Activated CD4-positive, alpha-beta T cell treated with anti-CD3 and anti-CD28 coated beads, Interleukin-2, Interleukin-6, amounts not matched to agents 100 ng/mL and 50 ng/mL, durations not matched to agents 16 hours and 8 hours (primary cell): ENCODE results near the gene PRKAR1A.

ENCODE experiments used
- DNase-seq: peaks from one replicate; pipeline ENCODE4 v3.0.0-alpha.2; 2020

PRKAR1A gene

DNA sequence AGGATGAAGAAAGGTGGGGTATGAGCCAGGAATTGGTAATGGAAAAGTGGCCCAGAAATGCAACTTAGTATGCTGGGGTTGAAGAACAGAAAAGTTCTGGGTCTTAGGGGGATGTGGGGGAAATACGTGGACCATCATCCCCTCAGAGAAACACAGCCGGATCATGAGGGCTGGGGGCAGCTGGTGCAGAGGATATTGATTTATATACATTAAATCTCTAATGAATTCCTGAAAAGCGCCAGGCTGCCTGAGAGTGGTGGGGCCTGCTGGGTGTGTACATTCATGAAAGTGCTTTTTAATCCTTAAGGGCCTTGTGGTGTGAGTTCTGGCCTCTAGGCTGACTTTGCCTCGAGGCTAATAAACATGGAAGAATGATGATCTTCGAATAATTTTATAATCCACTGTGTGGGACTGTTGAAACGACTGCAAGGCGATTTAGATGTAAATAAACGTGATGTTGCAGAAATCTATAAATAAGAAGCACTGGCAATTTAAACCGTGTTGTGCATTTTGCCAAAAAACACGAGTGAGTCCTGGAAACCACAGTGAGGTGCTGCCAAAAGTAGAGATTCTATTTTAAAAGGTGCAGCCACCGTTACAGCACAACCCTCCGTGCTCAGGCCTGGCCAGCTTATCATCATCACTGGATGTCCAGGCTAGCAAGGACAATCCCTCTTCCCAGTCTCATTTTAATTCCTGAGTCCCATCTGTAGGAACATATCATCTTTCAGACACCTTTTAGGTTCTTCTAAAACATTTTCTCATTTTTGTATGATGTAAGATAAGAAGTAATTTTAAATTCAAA, 32.1 kb downstream of the PRKAR1A start:
- DNase-seq, result no peak

GRCh38 chr17:68556551-68556950, 44.3 kb downstream of the PRKAR1A start:
- no peak for DNase-seq

- DNase-seq, result no peak
Observed at GRCh38 chr17:68559316-68559715, 47.1 kb downstream of the PRKAR1A start.

DNA sequence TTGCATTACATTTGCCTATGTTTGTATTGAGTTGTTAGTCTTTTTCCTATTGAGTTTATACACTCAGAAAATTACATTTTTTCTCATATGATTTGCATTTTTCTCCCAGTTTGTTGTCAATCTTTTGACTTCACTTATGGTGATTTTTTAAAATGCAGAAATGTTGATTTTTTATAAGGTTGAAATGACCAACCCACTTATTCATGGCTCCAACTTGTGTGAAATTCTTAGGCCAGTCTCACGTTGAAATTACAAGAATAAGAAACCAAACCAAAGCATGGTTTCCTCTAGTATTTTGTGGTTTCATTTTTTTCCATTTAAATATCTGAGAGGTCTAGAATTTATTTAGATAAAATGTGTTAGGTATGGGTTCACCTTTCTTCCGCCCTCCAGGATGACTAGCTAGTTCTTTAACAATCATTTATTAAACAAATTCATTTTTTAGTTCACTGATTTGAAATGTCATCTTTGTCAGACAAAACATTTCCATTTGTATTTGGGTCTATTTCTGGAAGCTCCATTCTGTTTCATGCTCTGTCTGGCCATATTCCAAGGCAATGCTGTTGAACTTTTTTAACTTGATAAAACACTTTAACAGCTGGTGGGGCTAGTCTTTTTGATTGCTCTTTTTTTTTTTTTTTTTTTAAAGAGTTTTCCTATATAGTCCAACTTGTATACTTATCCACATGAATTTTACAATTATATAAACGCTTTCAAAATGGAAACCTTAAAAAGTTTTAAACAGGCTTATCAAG, 48.9 kb downstream of the PRKAR1A start:
- no peak for DNase-seq

GRCh38 chr17:68562736-68563135, 50.5 kb downstream of the PRKAR1A start:
- no peak for DNase-seq

GRCh38 chr17:68564415-68565111, 52.3 kb downstream of the PRKAR1A start:
- DNase-seq, result no peak

DNA sequence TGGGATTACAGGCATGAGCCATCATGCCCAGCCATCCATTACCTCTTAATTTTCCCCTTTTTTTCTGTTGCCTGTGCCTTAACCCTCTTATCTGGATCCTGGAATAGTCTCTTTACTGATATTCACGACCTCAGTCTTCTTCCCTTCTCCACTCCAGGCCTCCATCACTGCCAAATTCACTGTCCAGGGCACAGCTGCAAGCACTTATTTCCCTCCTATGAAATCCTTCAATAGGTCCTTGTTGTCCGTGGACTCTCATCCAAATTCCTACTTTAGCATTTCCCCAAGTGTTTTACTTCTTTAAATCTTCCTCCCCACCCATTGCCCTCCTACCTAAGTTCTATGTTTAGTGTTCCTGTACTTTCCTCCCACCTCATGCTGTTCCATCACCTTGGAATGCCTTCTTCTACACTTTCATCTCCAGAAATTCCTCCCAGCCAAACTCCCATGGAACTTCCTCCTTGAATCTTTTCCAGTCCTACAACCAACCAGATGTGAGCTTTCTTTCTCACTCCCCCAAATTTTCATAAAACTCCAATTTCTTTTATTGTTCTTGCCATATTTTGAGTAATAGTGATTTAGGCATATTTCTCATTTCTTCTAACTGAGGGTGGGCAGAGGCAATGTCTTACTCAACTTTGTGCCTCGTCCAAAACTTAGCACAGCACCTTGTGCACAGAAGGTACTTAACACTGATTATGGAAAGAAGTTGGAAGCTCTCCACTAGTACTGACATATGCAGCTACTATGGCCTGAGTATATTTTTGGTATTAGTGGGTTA, 53.6 kb downstream of the PRKAR1A start:
- DNase-seq, result no peak

DNA sequence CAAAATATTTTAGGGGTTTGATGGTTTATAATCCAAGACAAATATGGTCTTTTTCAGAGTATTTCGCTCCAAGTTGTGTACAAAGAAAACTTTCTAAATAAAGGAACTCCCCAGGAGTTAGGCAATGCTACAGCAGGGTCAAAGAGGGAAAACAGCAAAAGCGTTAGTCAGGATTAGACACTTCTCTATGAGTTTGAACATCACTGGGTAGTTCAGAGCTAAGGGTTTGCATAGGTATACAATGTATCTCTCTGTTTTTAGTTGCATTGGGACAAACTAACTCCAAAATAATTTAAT, 54.2 kb downstream of the PRKAR1A start:
- DNase-seq, result no peak

DNA sequence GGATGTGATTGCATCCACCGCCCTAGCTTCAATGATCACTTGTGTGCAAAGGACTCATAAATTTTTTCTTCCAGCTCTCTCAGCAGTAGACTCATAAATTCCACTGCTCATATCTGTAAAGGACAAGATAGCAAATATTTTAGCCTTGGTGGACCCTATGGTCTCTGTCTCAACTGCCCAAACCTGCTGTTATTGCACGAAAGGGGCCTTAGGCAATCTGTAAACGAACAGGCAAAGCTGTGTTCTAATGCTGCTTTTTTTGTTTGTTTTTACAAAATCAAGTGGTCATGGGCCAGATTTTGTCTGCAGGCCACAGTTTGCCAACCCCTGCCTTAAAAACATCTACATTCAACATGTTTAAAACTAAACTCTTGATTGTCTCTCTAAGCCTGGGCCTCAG, 54.8 kb downstream of the PRKAR1A start:
- no peak for DNase-seq

GRCh38 chr17:68567581-68567980, 55.4 kb downstream of the PRKAR1A start:
- DNase-seq, result no peak

DNA sequence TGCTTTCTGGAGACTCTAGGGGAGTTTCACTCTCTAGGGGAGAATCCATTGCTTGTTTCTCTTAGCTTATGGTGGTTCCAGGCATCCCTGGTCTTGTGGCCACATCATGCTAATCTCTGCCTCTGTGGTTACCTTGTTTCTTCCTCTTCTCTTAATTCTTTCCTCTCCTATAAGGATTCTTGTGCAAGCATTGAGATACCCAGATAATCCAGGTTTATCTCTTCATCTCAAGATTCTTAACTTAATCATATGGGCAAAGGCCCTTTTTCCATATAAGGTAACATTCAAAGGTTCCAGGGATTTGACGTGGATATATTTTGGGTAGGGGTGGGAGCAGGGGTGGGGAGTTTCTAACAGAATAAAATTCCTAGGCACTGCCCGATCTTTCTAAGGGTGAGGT, 56.4 kb downstream of the PRKAR1A start:
- no peak for DNase-seq

DNA sequence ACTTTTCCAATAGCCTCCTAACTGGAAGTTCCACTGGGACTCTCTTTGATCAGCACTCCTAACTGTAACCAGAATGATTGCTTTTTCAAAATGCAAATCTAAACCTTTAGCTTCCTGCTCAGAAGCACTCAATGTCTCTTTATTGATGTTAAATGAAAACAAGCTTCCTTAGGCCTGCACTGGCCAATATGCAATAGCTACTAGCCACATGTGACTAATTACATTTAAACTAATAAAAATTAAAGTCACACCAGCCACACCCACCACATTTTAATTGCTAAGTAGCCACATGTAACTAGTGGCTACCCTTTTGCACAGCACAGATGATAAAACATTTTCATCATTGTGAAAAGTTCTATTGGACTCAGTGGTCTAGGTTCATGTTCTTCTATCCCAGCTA, 57.1 kb downstream of the PRKAR1A start:
- DNase-seq, result no peak

GRCh38 chr17:68570526-68570925, 58.3 kb downstream of the PRKAR1A start:
- DNase-seq, result no peak

- no peak for DNase-seq
Observed at GRCh38 chr17:68572138-68572842, 60.1 kb downstream of the PRKAR1A start.

DNA sequence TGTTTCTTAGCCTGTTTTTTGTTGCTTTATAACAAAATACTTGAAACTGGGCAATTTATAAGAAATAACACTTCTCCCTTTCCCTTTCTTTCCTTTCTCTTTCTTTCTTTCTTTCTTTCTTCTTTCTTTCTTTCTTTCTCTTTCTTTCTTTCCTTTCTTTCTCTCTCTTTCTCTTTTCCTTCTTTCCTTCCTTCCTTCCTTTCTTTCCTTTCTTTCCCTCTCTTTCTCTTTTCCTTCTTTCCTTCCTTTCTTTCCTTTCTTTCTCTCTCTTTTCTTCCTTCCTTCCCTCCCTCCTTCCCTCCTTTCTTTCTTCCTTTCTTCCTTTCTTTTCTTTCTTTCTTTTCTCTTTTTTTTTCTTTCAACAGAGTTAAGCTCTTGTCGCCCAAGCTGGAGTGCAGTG, 61.1 kb downstream of the PRKAR1A start:
- no peak for DNase-seq

DNA sequence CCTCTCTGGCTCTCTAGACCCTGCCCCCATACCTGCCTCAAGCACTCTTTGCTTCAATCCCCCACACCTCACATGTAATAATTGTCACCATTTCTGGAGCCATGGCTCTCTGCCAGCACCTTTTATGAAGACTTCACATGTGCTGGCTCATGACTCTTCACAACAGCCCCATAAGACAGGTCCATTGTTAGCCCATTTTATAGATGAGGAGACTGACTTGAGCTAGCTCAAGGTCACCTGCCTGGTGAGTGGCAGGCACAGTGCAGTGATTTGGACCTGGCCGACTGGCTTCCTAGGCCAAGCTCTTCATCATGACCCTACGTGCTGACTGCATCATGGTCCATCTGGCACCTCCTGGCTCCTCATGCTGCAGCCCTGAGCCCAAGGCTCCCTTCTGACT, 63.9 kb downstream of the PRKAR1A start:
- no peak for DNase-seq

- no peak for DNase-seq
Observed at GRCh38 chr17:68576811-68577496, 64.7 kb downstream of the PRKAR1A start.

DNA sequence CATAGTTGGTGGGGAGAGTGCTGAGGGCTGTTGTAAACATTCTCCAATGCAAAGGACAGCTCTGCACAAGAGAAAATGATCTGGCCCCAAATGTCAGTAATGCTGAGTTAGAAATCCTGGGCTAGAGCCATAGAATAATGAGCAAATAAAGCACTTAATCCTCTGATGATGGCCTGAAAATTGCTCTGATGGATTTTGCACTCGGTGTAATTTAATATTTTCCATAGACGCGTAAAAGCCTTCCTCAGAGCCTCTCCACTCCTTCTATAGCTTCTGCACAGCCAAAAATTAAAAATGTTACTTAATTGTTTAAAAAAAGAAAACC, 65.2 kb downstream of the PRKAR1A start:
- DNase-seq, result no peak

GRCh38 chr17:68578236-68578635, 66.0 kb downstream of the PRKAR1A start:
- DNase-seq, result no peak

DNA sequence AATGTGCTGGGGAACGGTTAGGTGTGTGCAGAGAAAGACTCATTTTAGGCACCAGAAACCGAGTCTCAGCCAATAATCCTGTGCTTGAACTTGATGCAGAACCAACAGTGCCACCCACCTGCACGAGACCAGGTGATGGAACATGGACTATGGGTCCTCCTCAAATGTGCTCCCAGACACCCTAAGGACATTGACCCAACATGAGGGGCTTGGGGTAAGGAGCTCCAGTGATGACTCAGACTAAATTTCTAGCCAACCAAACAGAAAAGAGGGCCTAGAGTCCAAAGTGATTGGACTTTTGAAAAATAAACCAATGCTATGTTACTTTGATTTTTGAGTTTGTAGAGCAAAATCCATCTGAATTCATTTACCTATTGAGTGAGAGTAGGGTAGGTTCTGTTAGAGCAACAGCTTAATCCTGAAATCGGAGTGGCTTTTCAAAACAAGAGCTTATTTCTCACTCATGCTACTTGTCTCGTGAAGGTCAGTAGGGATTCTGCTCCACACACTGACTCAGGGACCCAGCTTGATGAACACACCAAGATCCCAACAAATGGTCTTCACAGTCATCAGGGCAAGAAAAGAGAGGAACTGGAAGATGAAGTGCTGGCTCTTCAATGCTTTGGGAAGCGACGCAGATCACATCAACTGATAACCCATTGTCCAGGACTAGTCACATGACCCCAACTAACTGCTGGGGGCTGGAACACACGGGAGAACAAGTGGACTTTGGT, 67.1 kb downstream of the PRKAR1A start:
- DNase-seq, result no peak

DNA sequence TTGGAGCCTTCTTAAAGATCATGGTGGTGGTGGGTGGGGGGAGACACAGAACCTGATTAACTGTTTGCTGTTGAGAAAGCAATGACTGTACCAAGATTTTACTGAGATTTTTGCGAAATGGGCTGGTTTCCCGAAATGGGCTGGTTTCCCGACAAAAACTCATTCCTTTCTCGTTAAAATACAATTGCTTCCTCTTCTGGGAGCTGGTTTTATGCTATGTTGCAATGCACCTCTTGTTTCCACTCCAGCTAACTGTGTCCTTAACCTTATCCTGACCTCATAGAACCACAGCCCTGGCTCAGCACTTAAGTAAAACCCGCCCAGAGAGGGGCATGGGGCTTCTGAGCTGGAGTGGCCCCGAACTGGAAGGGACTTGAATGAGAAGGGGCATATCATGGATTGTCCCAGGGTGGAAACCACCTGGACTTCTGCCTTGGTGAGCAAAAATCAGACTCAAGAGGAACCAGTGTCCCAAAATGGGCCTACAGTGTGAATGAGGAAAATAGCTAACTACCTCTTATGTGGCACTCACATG, 68.1 kb downstream of the PRKAR1A start:
- DNase-seq, result no peak
